ENCODE measurements around the gene RYK.
"Not testable (repeated sequence)": the region's sequence is repeated elsewhere in the genome, so short reads cannot be mapped to it uniquely, and the experiment has no call there.

The RYK gene

DNA sequence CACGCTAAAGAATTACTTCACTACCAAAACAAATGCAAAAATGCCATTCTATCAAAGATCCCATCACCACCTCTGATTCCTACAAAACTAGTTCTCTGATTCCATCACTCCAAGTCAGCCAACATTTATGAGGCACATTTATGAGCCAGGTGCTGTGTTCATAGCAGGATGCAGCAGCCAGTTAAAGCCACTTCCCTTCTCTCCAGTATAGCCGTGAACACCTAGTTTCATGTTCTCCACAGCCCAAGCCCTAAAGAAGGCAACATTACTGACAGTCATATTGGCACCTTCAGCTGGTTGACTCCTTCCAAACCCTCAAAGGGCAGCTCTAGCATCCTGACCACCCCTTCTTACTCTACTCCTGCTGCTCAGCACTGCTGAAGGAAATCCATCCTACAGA is 36.4 kb downstream of the RYK start:
- DNase-seq: no peak

- DNase-seq: peak; percentile 80
Observed at GRCh38 chr3:134212967-134213665, 37.5 kb downstream of the RYK start.

DNA sequence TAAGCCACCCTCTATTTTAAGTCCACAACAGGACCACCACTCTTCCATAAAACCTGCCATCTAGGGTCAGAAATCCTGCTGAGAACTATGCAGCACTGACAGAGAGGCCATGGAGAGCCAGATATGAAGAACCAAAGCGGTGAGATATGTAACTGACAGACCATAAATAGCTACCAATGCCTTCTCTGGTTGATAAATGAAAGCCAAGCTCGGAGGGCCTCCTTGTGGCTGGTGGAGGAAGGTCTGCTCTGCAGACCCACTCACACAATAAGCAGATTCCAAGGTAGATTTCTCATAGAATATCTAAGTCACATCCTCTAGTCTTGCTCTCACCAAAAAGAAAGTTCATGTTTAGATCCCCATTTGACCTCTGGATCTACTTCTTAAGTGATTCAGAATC is 38.9 kb downstream of the RYK start:
- DNase-seq: peak; percentile 41

DNA sequence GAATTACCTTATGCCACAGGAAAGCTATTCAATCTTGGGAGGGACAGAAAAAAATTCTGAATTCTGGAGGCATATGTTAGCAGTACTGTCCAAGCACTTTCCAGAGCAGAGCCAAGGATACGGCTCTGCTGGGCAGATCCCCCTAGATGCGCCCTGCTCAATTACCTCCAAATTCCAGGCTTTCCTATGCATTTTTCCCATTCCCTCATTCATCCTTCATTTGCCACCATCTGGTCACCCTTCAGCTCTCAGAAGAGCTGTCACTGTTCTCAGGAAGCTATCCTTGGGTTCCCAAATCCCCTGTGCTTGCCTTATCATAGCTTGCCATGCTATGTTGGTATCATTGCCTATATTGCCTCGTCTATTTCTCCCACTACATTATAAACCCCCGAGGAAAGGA is 45.2 kb downstream of the RYK start:
- DNase-seq: no peak

GRCh38 chr3:134201201-134202130 is 49.2 kb downstream of the RYK start:
- no peak for DNase-seq

GRCh38 chr3:134199880-134200279 is 50.8 kb downstream of the RYK start:
- DNase-seq: not testable (repeated sequence)

GRCh38 chr3:134199240-134199639 is 51.4 kb downstream of the RYK start:
- no peak for DNase-seq

- no peak for DNase-seq
Observed at GRCh38 chr3:134198414-134198813, 52.2 kb downstream of the RYK start.

- DNase-seq: peak; percentile 35
Observed at GRCh38 chr3:134197681-134198261, 52.9 kb downstream of the RYK start.

- DNase-seq: no peak
Observed at GRCh38 chr3:134194247-134194646, 56.4 kb downstream of the RYK start.

GRCh38 chr3:134190250-134190649 is 60.4 kb downstream of the RYK start:
- DNase-seq: no peak

DNA sequence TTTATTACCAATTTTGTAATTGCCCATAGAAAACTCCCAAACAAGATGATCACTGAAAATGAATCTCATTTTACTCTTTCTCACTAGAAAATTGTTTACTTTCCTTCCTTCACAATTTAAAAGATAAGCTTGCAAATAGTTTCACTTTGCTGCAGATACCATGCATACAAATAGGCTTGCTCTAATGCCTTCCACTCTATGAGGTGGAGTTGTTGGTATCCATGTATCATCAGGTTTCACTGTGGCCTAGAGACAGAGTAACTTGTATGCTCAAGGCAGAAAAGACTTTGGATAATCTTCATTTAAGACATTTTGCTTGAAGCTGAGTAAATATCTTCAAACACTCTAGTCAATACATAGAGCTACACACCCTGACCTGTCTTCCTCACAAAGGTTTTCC is 60.8 kb downstream of the RYK start:
- DNase-seq: no peak

DNA sequence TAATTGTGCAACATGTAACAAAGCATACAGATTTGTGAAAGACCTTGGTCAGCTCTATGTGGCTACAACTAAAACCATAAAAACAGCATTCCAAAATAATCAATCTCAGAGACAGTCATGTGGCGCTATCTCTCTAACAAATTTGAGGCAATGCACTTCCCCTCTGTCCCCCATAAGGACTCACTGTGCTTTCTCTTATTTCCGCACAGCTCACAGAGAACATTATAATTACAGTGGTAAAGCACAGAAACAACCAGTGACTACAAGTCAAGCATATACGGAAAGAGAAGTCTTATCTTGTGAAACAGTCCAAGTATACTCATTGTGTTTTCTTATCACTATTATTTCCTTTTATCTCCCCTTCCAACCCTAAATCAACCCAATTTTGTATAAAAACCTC is 64.3 kb downstream of the RYK start:
- DNase-seq: no peak

DNA sequence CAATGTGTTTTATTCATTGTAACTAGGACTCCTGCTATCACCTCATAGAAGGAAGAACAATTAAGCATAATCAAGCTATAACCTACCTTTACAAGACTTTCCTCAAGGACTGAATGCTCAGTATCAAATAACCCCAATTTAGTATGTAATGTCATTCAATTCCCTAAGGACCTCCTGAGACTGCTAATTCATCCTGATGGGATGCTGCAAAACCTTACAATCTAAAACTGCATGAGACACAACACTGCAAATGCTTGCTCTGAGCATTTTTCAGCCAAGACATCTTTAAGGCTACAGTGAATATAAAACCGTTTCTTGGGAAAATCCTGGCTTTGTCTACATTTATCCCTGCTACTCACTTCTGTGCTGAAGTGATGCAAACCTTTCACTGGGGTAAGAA is 69.9 kb downstream of the RYK start:
- DNase-seq: no peak

DNA sequence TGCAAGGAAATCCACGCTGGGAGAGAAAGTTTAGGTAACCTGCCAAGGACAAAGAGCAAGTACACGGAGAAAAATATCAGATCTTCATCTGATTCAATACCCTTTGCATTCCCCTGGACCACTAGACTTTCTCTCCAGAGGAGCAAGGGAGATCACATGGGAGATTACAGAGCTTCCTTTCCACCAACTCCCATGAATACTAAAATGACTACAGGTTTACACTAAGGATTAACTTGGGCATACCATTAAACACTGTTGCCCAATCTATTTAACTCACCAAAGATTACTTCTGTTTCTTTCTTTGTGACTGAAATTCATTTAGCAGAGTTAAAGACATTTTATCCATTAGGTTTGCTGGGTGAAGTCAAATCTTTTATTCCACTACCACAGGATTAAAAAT is 71.2 kb downstream of the RYK start:
- DNase-seq: no peak

- no peak for DNase-seq
Observed at GRCh38 chr3:134163096-134163495, 87.6 kb downstream of the RYK start.

GRCh38 chr3:134161898-134162615 is 88.6 kb downstream of the RYK start:
- no peak for DNase-seq

DNA sequence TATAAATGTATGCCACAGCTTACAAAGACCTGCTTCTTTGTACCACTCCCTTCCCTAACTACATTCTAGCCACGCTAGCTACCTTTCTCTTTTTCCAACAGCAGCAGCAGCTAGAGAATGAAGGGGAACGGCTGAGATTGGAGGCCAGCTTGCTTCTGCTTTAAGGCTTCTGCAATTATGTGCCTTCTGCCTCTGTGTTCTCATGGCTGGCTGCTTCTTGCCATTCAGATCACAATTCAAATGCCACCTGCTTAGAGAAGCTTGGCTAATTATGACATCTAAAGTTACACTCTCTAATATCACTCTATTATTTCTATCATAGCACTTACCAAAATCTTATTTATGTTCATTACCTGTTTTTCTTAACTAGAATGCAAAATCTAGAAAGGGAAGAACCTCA is 95.2 kb downstream of the RYK start:
- peak; percentile 8 for DNase-seq

DNA sequence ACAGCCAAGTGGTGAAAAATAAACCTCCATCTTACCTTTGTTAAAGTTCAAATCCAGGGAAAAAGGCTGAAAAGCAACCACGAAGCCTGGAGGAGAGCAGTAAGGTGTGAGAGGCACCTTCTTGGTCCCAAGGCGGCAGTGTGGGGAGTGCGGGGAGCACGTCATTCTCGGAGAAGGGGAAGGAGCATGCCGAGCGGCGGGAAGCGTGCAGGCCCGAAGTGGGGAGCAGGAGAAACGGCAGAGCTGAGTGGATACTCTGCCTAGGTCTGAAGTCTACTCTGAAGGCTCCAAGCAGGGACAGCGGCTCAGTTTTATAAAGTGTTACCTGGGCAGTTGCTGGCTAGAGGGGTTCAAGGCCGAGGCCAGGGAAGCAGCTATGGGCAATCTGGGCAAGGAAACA is 96.9 kb downstream of the RYK start:
- DNase-seq: no peak

DNA sequence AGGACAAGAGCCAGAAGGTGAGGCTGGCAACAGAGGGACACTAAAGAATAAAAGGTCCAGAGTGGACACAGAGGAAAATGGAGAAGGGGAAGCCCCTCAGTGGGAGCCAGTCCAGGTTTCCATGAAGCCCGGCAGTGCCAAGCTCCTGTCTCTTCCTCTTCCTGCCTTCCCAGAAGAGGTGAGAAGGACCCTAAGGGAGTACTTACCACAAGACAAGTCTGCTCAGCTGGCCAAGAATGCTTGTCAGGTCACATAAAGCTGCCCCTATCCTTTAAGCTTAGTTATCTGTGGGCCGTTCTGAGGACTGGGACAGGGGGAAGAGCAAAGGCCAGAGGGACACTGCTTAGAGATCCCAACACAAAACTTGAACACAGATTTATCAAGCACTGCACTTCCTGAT is 100.2 kb downstream of the RYK start:
- no peak for DNase-seq

- no peak for DNase-seq
Observed at GRCh38 chr3:134149286-134149685, 101.4 kb downstream of the RYK start.

- no peak for DNase-seq
Observed at GRCh38 chr3:134148534-134148933, 102.1 kb downstream of the RYK start.

GRCh38 chr3:134147411-134147810 is 103.2 kb downstream of the RYK start:
- DNase-seq: no peak

Data from NCI-H1105 (cell line).